ENCODE data around the gene CCDC188.

Gene CCDC188

GRCh38 chr22:20159076-20159475 is 8.2 kb upstream of the CCDC188 start:
- no peak overlapping the region for H3K4me3 ChIP-seq (ENCODE audit: low read depth, low read length)
- no peaks in the 10 kb centered on the region for H3K9me3 ChIP-seq
- no peaks in the 10 kb centered on the region for H3K27me3 ChIP-seq
- H3K4me1 ChIP-seq = peaks cover 15% of the 10 kb centered on the region
- no peak for DNase-seq
- no peak for TF ChIP-seq CTCF (IDR thresholded peaks at IDR 0.05; ENCODE audit: low read depth, low read length)
- no peaks in the 10 kb centered on the region for H3K36me3 ChIP-seq

GRCh38 chr22:20158391-20159036 is 7.7 kb upstream of the CCDC188 start:
- no peaks in the 10 kb centered on the region for H3K9me3 ChIP-seq
- H3K36me3 ChIP-seq = no peaks in the 10 kb centered on the region
- H3K27me3 ChIP-seq = no peaks in the 10 kb centered on the region
- no peak overlapping the region for H3K4me3 ChIP-seq (ENCODE audit: low read depth, low read length)
- no peak for TF ChIP-seq CTCF (IDR thresholded peaks at IDR 0.05; ENCODE audit: low read depth, low read length)
- DNase-seq = no peak
- H3K4me1 ChIP-seq = peaks cover 19% of the 10 kb centered on the region

- no peak for TF ChIP-seq CTCF (IDR thresholded peaks at IDR 0.05; ENCODE audit: low read depth, low read length)
- no peaks in the 10 kb centered on the region for H3K9me3 ChIP-seq
- no peak overlapping the region for H3K4me3 ChIP-seq (ENCODE audit: low read depth, low read length)
- DNase-seq = no peak
- H3K36me3 ChIP-seq = no peaks in the 10 kb centered on the region
- no peaks in the 10 kb centered on the region for H3K27me3 ChIP-seq
- H3K4me1 ChIP-seq = peaks cover 19% of the 10 kb centered on the region
Measured at GRCh38 chr22:20157430-20158183, 6.8 kb upstream of the CCDC188 start.

GRCh38 chr22:20156611-20157429 is 6.0 kb upstream of the CCDC188 start:
- Histone ChIP-seq H3K36me3 (no peaks in the 10 kb centered on the region; the same call in 1 of the 2 replicates), H3K9me3 (no peaks in the 10 kb centered on the region), H3K27me3 (no peaks in the 10 kb centered on the region), H3K4me1 (peaks cover 19% of the 10 kb centered on the region), H3K4me3 (ENCODE audit: low read depth, low read length) (no peak overlapping the region)
- TF ChIP-seq CTCF (IDR thresholded peaks at IDR 0.05; ENCODE audit: low read depth, low read length) = peak; percentile 98
- peak; percentile 87 for DNase-seq

- Histone ChIP-seq H3K36me3 (no peaks in the 10 kb centered on the region; the same call in 1 of the 2 replicates), H3K27me3 (no peaks in the 10 kb centered on the region), H3K4me3 (ENCODE audit: low read depth, low read length) (no peak overlapping the region), H3K4me1 (peaks cover 19% of the 10 kb centered on the region), H3K9me3 (no peaks in the 10 kb centered on the region)
- DNase-seq = no peak
- TF ChIP-seq CTCF (IDR thresholded peaks at IDR 0.05; ENCODE audit: low read depth, low read length) = no peak
Measured at GRCh38 chr22:20156042-20156389, 5.2 kb upstream of the CCDC188 start.
